Liver (tissue), 9 donors: ENCODE results near the gene HSD17B13. TPM values are rescaled to one million over a fixed set of nuclear protein-coding genes. Genes with fewer than 3 reads are reported as not detected.

ENCODE experiments used
- DNase-seq: peaks from one replicate; pipeline ENCODE4 v3.0.0-alpha.2; 2017; ENCODE audit warnings: low spot score
- H3K27ac ChIP-seq, 2 donors: one replicate each; pipeline ENCODE4 v1.7.0; 2013; ENCODE audit warnings: inconsistent platforms in 2 of 2, low read length in 2 of 2, control low read depth in 1 of 2, low read depth in 1 of 2, mild to moderate bottlenecking in 1 of 2
- H3K27me3 ChIP-seq, 4 donors: one replicate each; pipeline versions ENCODE4 v1.6.1 to v1.7.0; 2013; ENCODE audit warnings: low read length in 3 of 4, inconsistent platforms in 1 of 4, mild to moderate bottlenecking in 1 of 4, moderate library complexity in 1 of 4; ENCODE audit not compliant: control insufficient read depth in 4 of 4, insufficient read depth in 4 of 4
- H3K36me3 ChIP-seq, 4 donors: one replicate each; pipeline versions ENCODE4 v1.6.1 to v1.7.0; 2013; ENCODE audit warnings: low read length in 3 of 4, mild to moderate bottlenecking in 3 of 4, low read depth in 1 of 4, moderate library complexity in 1 of 4; ENCODE audit not compliant: control insufficient read depth in 4 of 4, insufficient read depth in 3 of 4
- H3K4me1 ChIP-seq, 4 donors: one replicate each; pipeline versions ENCODE4 v1.6.1 to v1.7.0; 2013; ENCODE audit warnings: low read length in 3 of 4, mild to moderate bottlenecking in 3 of 4, moderate library complexity in 1 of 4; ENCODE audit not compliant: control insufficient read depth in 4 of 4, insufficient read depth in 4 of 4
- H3K4me3 ChIP-seq, 3 donors: one replicate each; pipeline versions ENCODE4 v1.6.1 to v1.7.0; 2013; ENCODE audit warnings: low read length in 3 of 3, control low read depth in 1 of 3, low read depth in 1 of 3, mild to moderate bottlenecking in 1 of 3
- H3K9ac ChIP-seq, 2 donors: one replicate each; pipeline ENCODE4 v1.7.0; 2013; ENCODE audit warnings: low read length in 2 of 2, mild to moderate bottlenecking in 2 of 2, moderate library complexity in 2 of 2, control low read depth in 1 of 2, low read depth in 1 of 2
- H3K9me3 ChIP-seq, 4 donors: one replicate each; pipeline versions ENCODE4 v1.6.1 to v1.7.0; 2013; ENCODE audit warnings: low read length in 3 of 4; ENCODE audit not compliant: control insufficient read depth in 4 of 4
- ATF3 ChIP-seq: IDR thresholded peaks from 2 replicates; pipeline ENCODE4 v1.6.1; 2016; ENCODE audit warnings: antibody characterized with exemption
- CTCF ChIP-seq: fragments of 150-350 bp; IDR thresholded peaks from 2 replicates; pipeline ENCODE4 v1.5.1; 2017; ENCODE audit warnings: improper control_type of control experiment, low read depth, low read length; ENCODE audit not compliant: missing input control
- EGR1 ChIP-seq, 2 donors: IDR thresholded peaks; 2 replicates each; pipeline ENCODE4 v1.6.1; 2016 to 2018; ENCODE audit warnings: antibody characterized with exemption in 2 of 2, low read depth in 2 of 2
- FOXA2 ChIP-seq: IDR thresholded peaks from 2 replicates; pipeline ENCODE4 v1.6.1; 2016; ENCODE audit warnings: antibody characterized with exemption
- GABPA ChIP-seq, 2 donors: IDR thresholded peaks in 1 of 2; conservative IDR thresholded peaks in 1 of 2; 2 replicates each; pipeline ENCODE4 v1.6.1; 2016; ENCODE audit warnings: antibody characterized with exemption in 2 of 2, mild to moderate bottlenecking in 1 of 2, moderate library complexity in 1 of 2
- HNF4G ChIP-seq: IDR thresholded peaks from 2 replicates; pipeline ENCODE4 v1.6.1; 2016; ENCODE audit warnings: antibody characterized with exemption
- NR2F2 ChIP-seq: IDR thresholded peaks from 2 replicates; pipeline ENCODE4 v1.6.1; 2016; ENCODE audit warnings: antibody characterized with exemption
- RXRA ChIP-seq, 2 donors: IDR thresholded peaks; 2 replicates each; pipeline ENCODE4 v1.6.1; 2017 to 2018; ENCODE audit warnings: antibody characterized with exemption in 2 of 2, mild to moderate bottlenecking in 1 of 2
- SP1 ChIP-seq: IDR thresholded peaks from 2 replicates; pipeline ENCODE4 v1.6.1; 2018; ENCODE audit warnings: antibody characterized with exemption, mild to moderate bottlenecking
- TAF1 ChIP-seq: conservative IDR thresholded peaks from 2 replicates; pipeline ENCODE4 v1.6.1; 2016; ENCODE audit warnings: antibody characterized with exemption, mild to moderate bottlenecking
- YY1 ChIP-seq: IDR thresholded peaks from 2 replicates; pipeline ENCODE4 v1.6.1; 2016; ENCODE audit warnings: antibody characterized with exemption, mild to moderate bottlenecking
- WGBS: extraction: QIAGEN DNeasy Blood & Tissue Kit; methylation state at CpG from one replicate; pipeline ENCODE4 v1.1.7; 2013; 5-methylcytosine and 5-hydroxymethylcytosine counted together
- polyA plus RNA-seq, 2 donors: library from polyadenylated mRNA; stranded (reverse) in 1 of 2; unstranded in 1 of 2; fragments of 200-250 nt in 1 of 2; fragments of >200 nt in 1 of 2; fragmentation: Nextera tagmentation in 1 of 2; extraction: Ambion mirVana in 1 of 2; gene quantifications; one replicate each; pipeline versions ENCODE4 v1.2.1 to v1.2.3, GENCODE V29; 2013 to 2015
- total RNA-seq, 2 donors: library from RNA; depleted of rRNA; stranded (reverse); fragments of >200 nt; gene quantifications; one replicate each; pipeline ENCODE4 v1.2.3, GENCODE V29; 2014
- TF ChIP-seq, protein P1 (sequence below): IDR thresholded peaks from 2 replicates; pipeline ENCODE4 v1.6.1; 2016; ENCODE audit warnings: antibody characterized with exemption
- donor health status: healthy.
- donor health status: healthy.
- donor health status: healthy.
- donor health status: healthy.
- donor health status: healthy.

HSD17B13 gene
- total and polyA plus RNA-seq, 4 donors, result 0.09 to 61.7 (median 22.8) TPM

GRCh38 chr4:87333267-87333666, 10.6 kb upstream of the HSD17B13 start:
- H3K9me3 ChIP-seq, result peaks cover 0 to 12% (median 4%) of the 10 kb centered on the region in 4 donors
- H3K4me3 ChIP-seq, result no peak overlapping the region
- H3K4me1 ChIP-seq, result no peaks in the 10 kb centered on the region
- no peak for DNase-seq
- TF ChIP-seq TAF1 (no peak), HNF4G (no peak), ATF3 (no peak), GABPA (IDR thresholded peaks at IDR 0.05 in 1 of 2, conservative IDR thresholded peaks at IDR 0.05 in 1 of 2) (no peak), YY1 (no peak)
- no peak overlapping the region for H3K9ac ChIP-seq
- H3K27ac ChIP-seq, result no peak overlapping the region
- H3K27me3 ChIP-seq, result no peaks in the 10 kb centered on the region
- 100% methylated on average over 1 of the region's 1 CpG for WGBS
- peaks cover 3 to 22% (median 15%) of the 10 kb centered on the region in 4 donors for H3K36me3 ChIP-seq

- H3K27ac ChIP-seq, result no peak overlapping the region
- H3K36me3 ChIP-seq, result peaks cover 0 to 8% (median 6%) of the 10 kb centered on the region in 4 donors
- H3K4me1 ChIP-seq, result no peaks in the 10 kb centered on the region
- no peak overlapping the region for H3K9ac ChIP-seq
- H3K27me3 ChIP-seq, result no peaks in the 10 kb centered on the region
- TF ChIP-seq FOXA2 (no peak), CTCF (no peak), HNF4G (no peak), SP1 (no peak), RXRA (IDR thresholded peaks at IDR 0.05) (no peak), TAF1 (no peak)
- no peak for DNase-seq
- peaks cover 0 to 12% (median 4%) of the 10 kb centered on the region in 4 donors for H3K9me3 ChIP-seq
- WGBS, result 88% methylated on average over 4 of the region's 4 CpGs
- no peak overlapping the region for H3K4me3 ChIP-seq
Measured at GRCh38 chr4:87330761-87331160, 8.1 kb upstream of the HSD17B13 start.

DNA sequence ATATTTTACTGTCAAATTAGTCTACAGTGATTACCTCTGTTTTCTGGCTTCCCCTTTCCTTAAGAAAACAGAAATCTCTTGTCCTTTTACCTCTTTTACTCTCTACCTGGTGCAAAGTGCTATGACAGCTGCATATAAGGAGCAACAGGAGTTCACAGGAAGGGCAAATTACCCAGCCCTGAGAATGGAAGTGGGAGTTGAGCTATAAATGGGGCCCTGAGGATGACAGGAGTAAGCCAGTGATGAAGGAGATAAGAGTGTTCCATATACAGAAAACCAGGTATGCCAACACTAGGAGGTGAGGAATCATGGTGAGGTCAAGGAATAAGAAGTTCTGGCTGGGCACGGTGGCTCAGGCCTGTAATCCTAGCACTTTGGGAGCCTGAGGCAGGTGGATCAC, 4.5 kb upstream of the HSD17B13 start:
- H3K27ac ChIP-seq, result no peak overlapping the region
- no peak overlapping the region for H3K4me3 ChIP-seq
- no peak for DNase-seq
- WGBS, result 96% methylated on average over 1 of the region's 1 CpG
- H3K9me3 ChIP-seq, result no peaks in the 10 kb centered on the region
- no peak overlapping the region for H3K9ac ChIP-seq
- no peaks in the 10 kb centered on the region for H3K36me3 ChIP-seq
- H3K4me1 ChIP-seq, result peaks cover 0 to 2% (median under 1%) of the 10 kb centered on the region in 4 donors
- no peak for TF ChIP-seq SP1
- TF ChIP-seq EGR1 (IDR thresholded peaks at IDR 0.05; ENCODE audit: low read depth in 2 of 2), result no peak
- no peak for TF ChIP-seq HNF4G
- TF ChIP-seq YY1, result no peak
- TF ChIP-seq TAF1, result no peak
- no peak for TF ChIP-seq RXRA (IDR thresholded peaks at IDR 0.05)
- no peak for TF ChIP-seq NR2F2
- TF ChIP-seq, protein P1, sequence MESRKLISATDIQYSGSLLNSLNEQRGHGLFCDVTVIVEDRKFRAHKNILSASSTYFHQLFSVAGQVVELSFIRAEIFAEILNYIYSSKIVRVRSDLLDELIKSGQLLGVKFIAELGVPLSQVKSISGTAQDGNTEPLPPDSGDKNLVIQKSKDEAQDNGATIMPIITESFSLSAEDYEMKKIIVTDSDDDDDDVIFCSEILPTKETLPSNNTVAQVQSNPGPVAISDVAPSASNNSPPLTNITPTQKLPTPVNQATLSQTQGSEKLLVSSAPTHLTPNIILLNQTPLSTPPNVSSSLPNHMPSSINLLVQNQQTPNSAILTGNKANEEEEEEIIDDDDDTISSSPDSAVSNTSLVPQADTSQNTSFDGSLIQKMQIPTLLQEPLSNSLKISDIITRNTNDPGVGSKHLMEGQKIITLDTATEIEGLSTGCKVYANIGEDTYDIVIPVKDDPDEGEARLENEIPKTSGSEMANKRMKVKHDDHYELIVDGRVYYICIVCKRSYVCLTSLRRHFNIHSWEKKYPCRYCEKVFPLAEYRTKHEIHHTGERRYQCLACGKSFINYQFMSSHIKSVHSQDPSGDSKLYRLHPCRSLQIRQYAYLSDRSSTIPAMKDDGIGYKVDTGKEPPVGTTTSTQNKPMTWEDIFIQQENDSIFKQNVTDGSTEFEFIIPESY, result no peak
- TF ChIP-seq ATF3, result no peak
- H3K27me3 ChIP-seq, result no peaks in the 10 kb centered on the region
